ENCODE results near the gene IL17REL.

The IL17REL gene

GRCh38 chr22:50001388-50002231 lies 11.0 kb downstream of the IL17REL start:
- Mint-ChIP-seq H3K9me3 (no peaks in the 10 kb centered on the region), H3K4me3 (no peak overlapping the region)
- no peak for DNase-seq

DNA sequence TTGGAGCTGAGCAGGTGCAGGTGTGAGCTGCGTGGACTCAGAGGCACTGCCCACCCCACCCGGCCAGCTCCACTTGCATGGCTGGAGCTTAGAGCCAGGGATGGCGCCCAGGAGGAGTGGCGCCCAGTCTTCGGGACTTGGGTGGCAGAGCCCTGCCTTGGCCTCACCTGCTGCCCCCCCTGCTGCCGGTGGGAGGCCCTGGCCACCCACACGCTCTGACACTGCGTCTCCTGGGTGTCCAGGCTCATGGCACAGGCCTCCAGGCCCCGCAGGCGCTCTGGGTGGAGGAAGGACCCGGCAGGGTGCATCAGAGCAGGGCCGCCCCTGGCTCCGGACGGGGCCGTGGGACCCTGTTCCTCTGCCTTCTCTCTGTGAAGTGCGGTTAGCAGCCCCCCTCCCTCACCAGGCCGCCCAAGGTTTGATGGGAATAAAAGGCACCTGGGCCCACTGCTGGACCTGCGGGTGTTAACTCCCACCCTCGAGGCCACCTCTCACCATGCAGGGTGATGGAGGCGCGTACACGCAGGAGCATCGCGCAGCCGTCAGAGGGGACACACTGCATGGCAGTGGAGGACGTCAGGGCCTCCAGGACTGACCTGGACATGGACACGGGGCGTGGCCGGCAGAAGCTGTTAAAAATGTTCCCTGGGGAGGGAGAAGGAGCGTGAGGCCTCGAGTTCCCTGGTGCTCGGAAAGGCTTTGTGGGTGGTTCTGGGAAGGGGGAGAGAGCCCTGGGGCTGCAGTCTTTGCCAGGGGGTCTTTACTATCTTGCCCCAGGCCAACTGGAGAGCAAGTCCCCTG lies 11.8 kb downstream of the IL17REL start:
- peaks cover 8% of the 10 kb centered on the region for H3K4me1 Mint-ChIP-seq
- TF ChIP-seq CTCF (IDR thresholded peaks at IDR 0.05): no peak

More at GRCh38 chr22:50001388-50002231, 11.0 kb downstream of the IL17REL start:
- peaks cover 66% of the 10 kb centered on the region for H3K27me3 Mint-ChIP-seq (ENCODE audit: low read depth, poor library complexity)
- H3K4me1 Mint-ChIP-seq: peaks cover 8% of the 10 kb centered on the region
- TF ChIP-seq CTCF (IDR thresholded peaks at IDR 0.05): no peak
- H3K36me3 Mint-ChIP-seq (ENCODE audit: low read depth): no peaks in the 10 kb centered on the region
- no peak overlapping the region for H3K27ac Mint-ChIP-seq

GRCh38 chr22:49999946-50000586 lies 12.5 kb downstream of the IL17REL start:
- TF ChIP-seq CTCF (IDR thresholded peaks at IDR 0.05): no peak
- Mint-ChIP-seq H3K9me3 (no peaks in the 10 kb centered on the region), H3K4me1 (peaks cover 8% of the 10 kb centered on the region), H3K4me3 (peak overlapping the region; percentile 47), H3K36me3 (ENCODE audit: low read depth) (no peaks in the 10 kb centered on the region), H3K27me3 (ENCODE audit: low read depth, poor library complexity) (peaks cover 60% of the 10 kb centered on the region), H3K27ac (no peak overlapping the region)
- DNase-seq: no peak

More for the DNA sequence above, 11.8 kb downstream of the IL17REL start:
- no peaks in the 10 kb centered on the region for H3K9me3 Mint-ChIP-seq
- DNase-seq: no peak
- no peaks in the 10 kb centered on the region for H3K36me3 Mint-ChIP-seq (ENCODE audit: low read depth)
- H3K4me3 Mint-ChIP-seq: no peak overlapping the region
- peaks cover 65% of the 10 kb centered on the region for H3K27me3 Mint-ChIP-seq (ENCODE audit: low read depth, poor library complexity)
- no peak overlapping the region for H3K27ac Mint-ChIP-seq

DNA sequence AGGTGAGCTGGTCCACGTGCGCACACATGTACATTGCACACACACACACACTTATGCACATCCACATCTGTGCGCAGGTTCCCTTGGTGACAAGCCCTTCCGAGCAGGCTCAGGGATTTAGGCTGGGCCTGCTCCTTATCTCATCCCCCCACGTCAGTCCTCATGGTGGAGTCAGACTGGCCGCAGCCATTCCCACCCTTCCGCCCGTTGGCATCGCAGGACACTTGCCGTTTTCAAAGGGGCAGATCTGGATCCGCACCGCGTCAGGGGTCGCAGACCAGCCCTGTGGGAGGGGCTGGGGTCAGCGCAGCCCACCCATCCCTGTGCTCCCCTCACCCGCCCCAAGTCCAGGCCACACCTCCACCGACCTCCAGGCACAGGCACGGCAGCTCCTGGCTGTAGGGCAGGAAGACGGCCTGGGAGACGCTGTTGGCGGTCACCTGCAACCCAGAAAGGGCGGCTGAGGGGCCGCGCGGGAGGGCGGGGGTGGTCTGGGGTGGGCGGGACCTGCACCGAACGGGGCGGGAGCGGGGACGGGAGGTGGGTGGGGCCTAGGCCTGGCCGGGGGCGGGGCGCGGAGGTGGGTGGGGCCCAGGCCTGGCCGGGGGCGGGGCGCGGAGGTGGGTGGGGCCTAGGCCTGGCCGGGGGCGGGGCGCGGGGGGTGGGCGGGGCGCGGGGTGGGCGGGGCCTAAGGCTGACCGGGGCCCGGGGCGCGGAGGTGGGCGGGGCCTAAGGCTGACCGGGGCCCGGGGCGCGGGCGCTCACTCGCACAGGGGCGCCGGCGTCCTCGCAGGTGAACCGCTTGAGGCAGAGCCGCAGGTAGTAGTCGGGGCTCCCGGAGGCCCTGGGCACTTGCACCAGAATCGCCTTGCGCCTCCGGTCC lies 13.3 kb downstream of the IL17REL start:
- Mint-ChIP-seq H3K27me3 (ENCODE audit: low read depth, poor library complexity) (peaks cover 56% of the 10 kb centered on the region), H3K36me3 (ENCODE audit: low read depth) (no peaks in the 10 kb centered on the region), H3K27ac (no peak overlapping the region), H3K4me1 (peaks cover 8% of the 10 kb centered on the region), H3K9me3 (no peaks in the 10 kb centered on the region), H3K4me3 (peak overlapping the region; percentile 66)
- peak; percentile 81 for DNase-seq
- no peak for TF ChIP-seq CTCF (IDR thresholded peaks at IDR 0.05)

GRCh38 chr22:49998718-49999062 lies 13.9 kb downstream of the IL17REL start:
- H3K4me1 Mint-ChIP-seq: peaks cover 8% of the 10 kb centered on the region
- no peaks in the 10 kb centered on the region for H3K36me3 Mint-ChIP-seq (ENCODE audit: low read depth)
- peaks cover 57% of the 10 kb centered on the region for H3K27me3 Mint-ChIP-seq (ENCODE audit: low read depth, poor library complexity)
- TF ChIP-seq CTCF (IDR thresholded peaks at IDR 0.05): no peak
- no peak overlapping the region for H3K27ac Mint-ChIP-seq
- peak overlapping the region; percentile 56 for H3K4me3 Mint-ChIP-seq
- H3K9me3 Mint-ChIP-seq: no peaks in the 10 kb centered on the region
- no peak for DNase-seq
